GM19240 (cell line): ENCODE results near the gene GRB2.
"Not testable (repeated sequence)": the region's sequence is repeated elsewhere in the genome, so short reads cannot be mapped to it uniquely, and the experiment has no call there.

Source experiments
- DNase-seq: peaks from one replicate; pipeline ENCODE4 v3.0.0; 2011; ENCODE audit warnings: low spot score; ENCODE audit not compliant: insufficient read length

GRB2 gene

GRCh38 chr17:75352079-75352569 lies 53.4 kb downstream of the GRB2 start:
- DNase-seq: no peak

GRCh38 chr17:75350706-75351105 lies 54.8 kb downstream of the GRB2 start:
- DNase-seq: no peak

- no peak for DNase-seq
Observed at GRCh38 chr17:75350029-75350428, 55.4 kb downstream of the GRB2 start.

GRCh38 chr17:75349589-75349988 lies 55.9 kb downstream of the GRB2 start:
- no peak for DNase-seq

- no peak for DNase-seq
Observed at GRCh38 chr17:75348386-75349012, 57.0 kb downstream of the GRB2 start.

- DNase-seq: no peak
Observed at GRCh38 chr17:75346906-75347305, 58.6 kb downstream of the GRB2 start.

- DNase-seq: not testable (repeated sequence)
Observed at GRCh38 chr17:75346368-75346767, 59.1 kb downstream of the GRB2 start.

- no peak for DNase-seq
Observed at GRCh38 chr17:75345514-75346167, 59.8 kb downstream of the GRB2 start.

- DNase-seq: no peak
Observed at GRCh38 chr17:75344666-75345065, 60.8 kb downstream of the GRB2 start.

- no peak for DNase-seq
Observed at GRCh38 chr17:75342996-75343395, 62.5 kb downstream of the GRB2 start.

GRCh38 chr17:75341784-75342486 lies 63.5 kb downstream of the GRB2 start:
- no peak for DNase-seq

GRCh38 chr17:75340631-75341030 lies 64.8 kb downstream of the GRB2 start:
- DNase-seq: no peak

GRCh38 chr17:75339971-75340370 lies 65.5 kb downstream of the GRB2 start:
- DNase-seq: no peak

- no peak for DNase-seq
Observed at GRCh38 chr17:75338335-75338734, 67.1 kb downstream of the GRB2 start.

- no peak for DNase-seq
Observed at GRCh38 chr17:75335315-75335714, 70.2 kb downstream of the GRB2 start.

GRCh38 chr17:75334723-75335122 lies 70.8 kb downstream of the GRB2 start:
- no peak for DNase-seq

GRCh38 chr17:75331671-75332070 lies 73.8 kb downstream of the GRB2 start:
- DNase-seq: no peak

GRCh38 chr17:75327757-75328156 lies 77.7 kb downstream of the GRB2 start:
- no peak for DNase-seq

GRCh38 chr17:75326226-75326848 lies 79.1 kb downstream of the GRB2 start:
- no peak for DNase-seq

GRCh38 chr17:75325827-75326225 lies 79.7 kb downstream of the GRB2 start:
- no peak for DNase-seq

GRCh38 chr17:75325348-75325747 lies 80.1 kb downstream of the GRB2 start:
- no peak for DNase-seq

GRCh38 chr17:75321506-75321905 lies 84.0 kb downstream of the GRB2 start:
- DNase-seq: no peak
